HEK293 (cell line): ENCODE data around the gene PRKG2.

Source experiments
- CTCF ChIA-PET: fragments of 350-600 bp; formaldehyde crosslinking; extraction: SDS; loops from one replicate; lab custom pipeline; 2021; ENCODE audit warnings: antibody characterized with exemption; lab: Yijun Ruan, JAX
- POLR2A ChIA-PET: fragments of 300-600 bp; formaldehyde crosslinking; extraction: SDS; loops from one replicate; lab custom pipeline; 2020; ENCODE audit warnings: antibody characterized with exemption, inconsistent platforms; lab: Yijun Ruan, JAX
- H3K27ac ChIP-seq: fragments of 200-500 bp; sonication (Bioruptor generic); 2 replicates; pipeline ENCODE4 v1.5.1; 2014; ENCODE audit warnings: low read depth, low read length, control low read depth, inconsistent platforms; ENCODE audit errors: extremely low read depth
- H3K36me3 ChIP-seq, 2 experiments: fragments of 200-500 bp in 1 of 2; sonication (Bioruptor generic) in 1 of 2; 1 replicate in 1 of 2; 2 replicates in 1 of 2; pipeline ENCODE4 v1.5.1; 2014 to 2017; ENCODE audit warnings: inconsistent platforms in 2 of 2, low read length in 2 of 2; ENCODE audit not compliant: control insufficient read depth in 2 of 2, insufficient read depth in 1 of 2
- H3K4me1 ChIP-seq: fragments of 200-500 bp; sonication (Bioruptor generic); 2 replicates; pipeline ENCODE4 v1.5.1; 2014; ENCODE audit warnings: mild to moderate bottlenecking, low read length, inconsistent platforms; ENCODE audit not compliant: control insufficient read depth, insufficient read depth
- H3K4me3 ChIP-seq: 2 replicates; pipeline ENCODE4 v1.5.1; 2011; ENCODE audit warnings: low read depth, mild to moderate bottlenecking, control low read depth, low read length, moderate library complexity
- H3K9me3 ChIP-seq: fragments of 200-500 bp; sonication (Bioruptor generic); 2 replicates; pipeline ENCODE4 v1.5.1; 2014; ENCODE audit warnings: low read depth, low read length, inconsistent platforms; ENCODE audit not compliant: control insufficient read depth, insufficient read depth
- BCL11B ChIP-seq: fragments of 450-650 bp; formaldehyde crosslinking; IDR thresholded peaks from 2 replicates; pipeline ENCODE4 v1.5.1; 2016; ENCODE audit warnings: low read depth, missing biosample characterization, missing genetic modification characterization
- BCL6B ChIP-seq: fragments of 450-650 bp; formaldehyde crosslinking; IDR thresholded peaks from 2 replicates; pipeline ENCODE4 v1.5.1; 2017; ENCODE audit warnings: missing biosample characterization, missing genetic modification characterization
- GFI1B ChIP-seq: fragments of 450-650 bp; formaldehyde crosslinking; IDR thresholded peaks from 2 replicates; pipeline ENCODE4 v1.5.1; 2016; ENCODE audit warnings: missing biosample characterization, missing genetic modification characterization
- HOXD13 ChIP-seq: sonication (generic); formaldehyde crosslinking; IDR thresholded peaks from 2 replicates; pipeline ENCODE4 v1.8.0; 2022; ENCODE audit warnings: missing genetic modification reagents, borderline replicate concordance
- MYNN ChIP-seq: fragments of 450-650 bp; formaldehyde crosslinking; IDR thresholded peaks from 2 replicates; pipeline ENCODE4 v1.5.1; 2016; ENCODE audit warnings: missing biosample characterization, missing genetic modification characterization, borderline replicate concordance
- OVOL3 ChIP-seq: fragments of 450-650 bp; formaldehyde crosslinking; IDR thresholded peaks from 2 replicates; pipeline ENCODE4 v1.5.1; 2016; ENCODE audit warnings: missing biosample characterization, missing genetic modification characterization
- PATZ1 ChIP-seq: fragments of 450-650 bp; formaldehyde crosslinking; IDR thresholded peaks from 2 replicates; pipeline ENCODE4 v1.5.1; 2016; ENCODE audit warnings: missing biosample characterization, missing genetic modification characterization
- RBAK ChIP-seq: fragments of 450-650 bp; formaldehyde crosslinking; IDR thresholded peaks from 2 replicates; pipeline ENCODE4 v1.5.1; 2016; ENCODE audit warnings: missing biosample characterization, missing genetic modification characterization
- SETDB1 ChIP-seq: IDR thresholded peaks from one replicate; pipeline ENCODE4 v1.6.1; 2017; ENCODE audit warnings: mild to moderate bottlenecking, low read length, moderate library complexity, mixed read lengths; ENCODE audit not compliant: insufficient read length
- WT1 ChIP-seq: fragments of 450-650 bp; formaldehyde crosslinking; IDR thresholded peaks from 2 replicates; pipeline ENCODE4 v1.5.1; 2016; ENCODE audit warnings: missing biosample characterization, missing genetic modification characterization
- ZBTB10 ChIP-seq: fragments of 450-650 bp; formaldehyde crosslinking; IDR thresholded peaks from 2 replicates; pipeline ENCODE4 v1.5.1; 2016; ENCODE audit warnings: missing biosample characterization, missing genetic modification characterization
- ZBTB20 ChIP-seq: fragments of 450-650 bp; formaldehyde crosslinking; IDR thresholded peaks from 2 replicates; pipeline ENCODE4 v1.5.1; 2016; ENCODE audit warnings: missing biosample characterization, missing genetic modification characterization
- ZNF112 ChIP-seq: fragments of 450-650 bp; formaldehyde crosslinking; IDR thresholded peaks from 2 replicates; pipeline ENCODE4 v1.5.0; 2017; ENCODE audit warnings: missing biosample characterization, missing genetic modification characterization
- ZNF132 ChIP-seq: fragments of 450-650 bp; formaldehyde crosslinking; IDR thresholded peaks from 2 replicates; pipeline ENCODE4 v1.5.1; 2017; ENCODE audit warnings: missing biosample characterization, missing genetic modification characterization, borderline replicate concordance
- ZNF133 ChIP-seq: fragments of 450-650 bp; formaldehyde crosslinking; IDR thresholded peaks from 2 replicates; pipeline ENCODE4 v1.5.1; 2016; ENCODE audit warnings: missing biosample characterization, missing genetic modification characterization
- ZNF146 ChIP-seq: fragments of 450-650 bp; formaldehyde crosslinking; IDR thresholded peaks from 2 replicates; pipeline ENCODE4 v1.5.1; 2016; ENCODE audit warnings: missing biosample characterization, missing genetic modification characterization
- ZNF2 ChIP-seq: fragments of 450-650 bp; formaldehyde crosslinking; IDR thresholded peaks from 2 replicates; pipeline ENCODE4 v1.5.1; 2016; ENCODE audit warnings: missing biosample characterization, missing genetic modification characterization
- ZNF223 ChIP-seq: fragments of 450-650 bp; formaldehyde crosslinking; IDR thresholded peaks from 2 replicates; pipeline ENCODE4 v1.5.1; 2016; ENCODE audit warnings: missing biosample characterization, missing genetic modification characterization
- ZNF23 ChIP-seq: fragments of 450-650 bp; formaldehyde crosslinking; IDR thresholded peaks from 2 replicates; pipeline ENCODE4 v1.5.1; 2016; ENCODE audit warnings: missing biosample characterization, missing genetic modification characterization, borderline replicate concordance
- ZNF239 ChIP-seq: fragments of 450-650 bp; formaldehyde crosslinking; IDR thresholded peaks from 2 replicates; pipeline ENCODE4 v1.5.1; 2016; ENCODE audit warnings: missing biosample characterization, missing genetic modification characterization
- ZNF248 ChIP-seq: fragments of 450-650 bp; formaldehyde crosslinking; IDR thresholded peaks from 2 replicates; pipeline ENCODE4 v1.5.1; 2017; ENCODE audit warnings: missing biosample characterization, missing genetic modification characterization
- ZNF292 ChIP-seq: fragments of 450-650 bp; formaldehyde crosslinking; IDR thresholded peaks from 2 replicates; pipeline ENCODE4 v1.5.1; 2016; ENCODE audit warnings: low read depth, missing biosample characterization, missing genetic modification characterization, borderline replicate concordance
- ZNF324 ChIP-seq: fragments of 450-650 bp; formaldehyde crosslinking; IDR thresholded peaks from 2 replicates; pipeline ENCODE4 v1.5.1; 2016; ENCODE audit warnings: missing biosample characterization, missing genetic modification characterization
- ZNF354C ChIP-seq: fragments of 450-650 bp; formaldehyde crosslinking; IDR thresholded peaks from 2 replicates; pipeline ENCODE4 v1.5.1; 2016; ENCODE audit warnings: missing biosample characterization, missing genetic modification characterization, low read depth, borderline replicate concordance
- ZNF571 ChIP-seq: fragments of 450-650 bp; formaldehyde crosslinking; IDR thresholded peaks from 2 replicates; pipeline ENCODE4 v1.5.0; 2017; ENCODE audit warnings: missing biosample characterization, missing genetic modification characterization
- ZNF621 ChIP-seq: fragments of 450-650 bp; formaldehyde crosslinking; IDR thresholded peaks from 2 replicates; pipeline ENCODE4 v1.5.1; 2017; ENCODE audit warnings: missing biosample characterization, missing genetic modification characterization
- ZNF654 ChIP-seq: fragments of 450-650 bp; formaldehyde crosslinking; IDR thresholded peaks from 2 replicates; pipeline ENCODE4 v1.5.1; 2016; ENCODE audit warnings: low read depth, missing biosample characterization, missing genetic modification characterization
- ZNF747 ChIP-seq: fragments of 450-650 bp; formaldehyde crosslinking; IDR thresholded peaks from 2 replicates; pipeline ENCODE4 v1.5.1; 2016; ENCODE audit warnings: missing biosample characterization, missing genetic modification characterization
- ZNF776 ChIP-seq: fragments of 450-650 bp; formaldehyde crosslinking; IDR thresholded peaks from 2 replicates; pipeline ENCODE4 v1.5.0; 2017; ENCODE audit warnings: missing biosample characterization, missing genetic modification characterization, borderline replicate concordance
- ZNF785 ChIP-seq: fragments of 450-650 bp; formaldehyde crosslinking; IDR thresholded peaks from 2 replicates; pipeline ENCODE4 v1.5.1; 2016; ENCODE audit warnings: missing biosample characterization, missing genetic modification characterization

The PRKG2 gene

DNA sequence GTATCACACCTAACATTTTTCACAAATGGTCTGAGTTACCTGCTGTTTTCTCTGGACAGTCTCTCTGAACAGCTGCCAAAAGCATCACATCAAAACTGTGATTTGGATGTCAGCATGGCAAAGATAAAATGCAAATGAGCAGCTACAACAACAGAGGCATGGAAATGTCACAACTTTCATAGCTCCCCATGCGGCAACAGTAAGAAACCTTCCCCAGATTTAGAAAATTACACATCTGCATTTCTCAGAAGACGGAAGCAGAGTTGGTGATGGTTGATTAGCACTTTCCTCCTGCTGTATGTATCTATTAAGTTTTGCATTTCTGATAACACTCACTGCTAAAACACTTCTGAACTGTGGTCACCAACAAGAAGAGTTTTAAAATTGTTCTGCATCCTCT lies 9.7 kb downstream of the PRKG2 start:
- H3K4me3 ChIP-seq, result no peak overlapping the region
- POLR2A ChIA-PET, result no interaction called here
- H3K9me3 ChIP-seq, result no peaks in the 10 kb centered on the region
- no peak for TF ChIP-seq HOXD13 (CRISPR knock-in tag)
- no peak for TF ChIP-seq RBAK (tag by site-specific recombination)
- no peak for TF ChIP-seq ZNF112 (tag by site-specific recombination)
- TF ChIP-seq ZNF776 (tag by site-specific recombination), result no peak
- no peaks in the 10 kb centered on the region for H3K4me1 ChIP-seq
- CTCF ChIA-PET, result no interaction called here
- no peaks in the 10 kb centered on the region for H3K36me3 ChIP-seq
- H3K27ac ChIP-seq, result no peak overlapping the region

DNA sequence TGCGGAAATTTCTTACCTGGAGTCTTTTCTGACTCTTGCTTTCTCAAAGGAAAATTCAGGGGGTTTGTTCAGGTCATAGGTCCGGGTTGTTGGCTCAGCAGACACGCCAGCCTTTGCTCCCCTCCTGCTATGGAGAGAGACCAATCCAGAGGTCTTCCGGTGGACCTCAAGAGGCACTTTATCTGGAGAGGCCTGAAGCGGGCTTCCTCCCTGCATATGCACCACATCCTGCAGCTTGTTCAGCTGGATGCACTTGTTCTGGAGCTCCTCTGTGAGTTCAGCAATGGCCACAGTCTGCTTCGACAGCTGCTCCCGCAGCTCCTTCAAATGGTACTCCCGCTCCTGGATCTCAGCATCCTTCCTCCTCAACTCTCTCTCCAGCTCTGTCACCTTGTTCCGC lies 10.5 kb downstream of the PRKG2 start:
- POLR2A ChIA-PET, result no interaction called here
- no peak for TF ChIP-seq ZNF571 (tag by site-specific recombination)
- no peak for TF ChIP-seq ZNF324 (tag by site-specific recombination)
- TF ChIP-seq BCL6B (tag by site-specific recombination), result no peak
- TF ChIP-seq ZNF2 (tag by site-specific recombination), result no peak
- no peak for TF ChIP-seq ZNF132
- TF ChIP-seq ZBTB20 (tag by site-specific recombination), result no peak
- no peak for TF ChIP-seq RBAK (tag by site-specific recombination)
- no peak for TF ChIP-seq ZNF239 (tag by site-specific recombination)
- TF ChIP-seq ZNF747 (tag by site-specific recombination), result no peak
- no peak for TF ChIP-seq MYNN (tag by site-specific recombination)
- TF ChIP-seq ZBTB10, result no peak
- TF ChIP-seq ZNF776 (tag by site-specific recombination), result no peak
- TF ChIP-seq, all 188 proteins: peak for 0
- H3K4me1 ChIP-seq, result no peaks in the 10 kb centered on the region
- H3K36me3 ChIP-seq, result no peaks in the 10 kb centered on the region
- CTCF ChIA-PET, result no interaction called here
- no peak overlapping the region for H3K27ac ChIP-seq
- H3K9me3 ChIP-seq, result no peaks in the 10 kb centered on the region
- H3K4me3 ChIP-seq, result no peak overlapping the region

GRCh38 chr4:81199831-81200230 lies 15.2 kb downstream of the PRKG2 start:
- no peaks in the 10 kb centered on the region for H3K9me3 ChIP-seq
- H3K36me3 ChIP-seq, result no peaks in the 10 kb centered on the region
- ChIA-PET POLR2A (no interaction called here), CTCF (no interaction called here)
- H3K4me3 ChIP-seq, result no peak overlapping the region
- no peak overlapping the region for H3K27ac ChIP-seq
- H3K4me1 ChIP-seq, result no peaks in the 10 kb centered on the region
- no peak for TF ChIP-seq ZNF223 (tag by site-specific recombination)
- no peak for TF ChIP-seq BCL11B (tag by site-specific recombination)
- no peak for TF ChIP-seq ZNF248 (tag by site-specific recombination)
- TF ChIP-seq ZNF354C, result no peak
- no peak for TF ChIP-seq ZNF133 (tag by site-specific recombination)
- no peak for TF ChIP-seq OVOL3 (tag by site-specific recombination)
- no peak for TF ChIP-seq SETDB1
- no peak for TF ChIP-seq ZNF654 (tag by site-specific recombination)
- no peak for TF ChIP-seq ZNF292 (tag by site-specific recombination)
- TF ChIP-seq ZNF146 (tag by site-specific recombination), result no peak
- TF ChIP-seq HOXD13 (CRISPR knock-in tag), result no peak
- TF ChIP-seq WT1 (tag by site-specific recombination), result no peak
- no peak for TF ChIP-seq ZNF621 (tag by site-specific recombination)
- no peak for TF ChIP-seq PATZ1 (tag by site-specific recombination)
- TF ChIP-seq ZNF23 (tag by site-specific recombination), result no peak
- no peak for TF ChIP-seq ZNF785 (tag by site-specific recombination)
- TF ChIP-seq GFI1B, result no peak
